ENCODE measurements around the gene MYADML2. TPM values are rescaled to one million over a fixed set of nuclear protein-coding genes. Genes with fewer than 3 reads are reported as not detected.
"Not testable (repeated sequence)": the region's sequence is repeated elsewhere in the genome, so short reads cannot be mapped to it uniquely, and the experiment has no call there.

Gene MYADML2
- total and polyA plus RNA-seq, 9 donors: 11.3 to 24.1 (median 21.5) TPM

DNA sequence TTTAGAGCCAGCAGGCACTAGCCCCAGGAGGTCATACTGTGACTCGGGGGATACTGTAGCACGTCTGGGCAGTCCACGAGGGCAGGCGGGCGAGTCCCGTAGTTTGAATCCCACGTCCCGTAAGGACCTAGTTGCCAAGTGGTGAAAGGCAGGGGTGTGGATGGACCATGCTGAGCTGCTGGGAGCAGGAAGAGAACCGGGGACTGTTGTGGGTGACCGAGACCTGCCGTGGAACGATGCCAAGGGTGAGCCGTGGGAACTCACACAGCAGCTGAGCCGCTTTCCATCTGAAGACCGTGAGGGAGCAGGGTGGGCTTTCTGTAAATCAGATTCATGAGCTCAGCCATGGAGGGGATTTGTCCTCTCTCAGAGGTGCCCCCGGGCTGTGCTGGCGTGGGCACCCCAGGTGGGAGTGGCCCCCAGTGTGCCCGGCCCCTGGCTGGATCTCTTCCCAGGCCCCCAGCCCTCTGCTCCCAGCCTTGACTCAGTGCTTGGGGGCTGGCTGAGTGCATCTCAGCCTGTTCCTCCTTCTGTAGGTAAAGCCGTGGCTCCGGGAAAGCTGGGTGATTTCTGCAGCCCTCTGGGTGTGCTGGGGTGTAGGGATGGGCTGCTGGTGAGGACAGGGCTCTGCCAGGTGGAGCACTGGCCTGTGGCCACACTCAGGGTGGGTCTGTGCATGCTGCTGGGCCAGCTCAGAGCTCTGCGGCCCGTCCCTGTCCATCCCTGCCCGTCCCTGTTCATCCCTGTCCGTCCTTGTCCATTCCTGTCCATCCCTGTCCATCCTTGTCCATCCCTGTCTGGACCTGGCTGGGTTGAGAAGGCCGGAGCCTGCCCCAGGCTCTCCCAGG is 44.0 kb upstream of the MYADML2 start:
- peaks cover 52% of the 10 kb centered on the region for H3K4me1 ChIP-seq (ENCODE audit: control insufficient read depth, insufficient read depth, low read length)
- H3K9me3 ChIP-seq (replicated peaks; ENCODE audit: control insufficient read depth, low read depth, low read length): no peaks in the 10 kb centered on the region
- H3K27me3 ChIP-seq (ENCODE audit: control insufficient read depth, insufficient read depth, low read length): no peaks in the 10 kb centered on the region
- H3K36me3 ChIP-seq (ENCODE audit: control insufficient read depth, insufficient read depth, low read length): peaks cover 43% of the 10 kb centered on the region
- DNase-seq: no peak
- 86% methylated on average over 20 of the region's 25 CpGs for whole genome bisulfite sequencing (ENCODE audit: insufficient coverage)
- H3K27ac ChIP-seq (ENCODE audit: low read length): peak overlapping the region; percentile 88
- no peak overlapping the region for H3K4me3 ChIP-seq (ENCODE audit: low read length)

DNA sequence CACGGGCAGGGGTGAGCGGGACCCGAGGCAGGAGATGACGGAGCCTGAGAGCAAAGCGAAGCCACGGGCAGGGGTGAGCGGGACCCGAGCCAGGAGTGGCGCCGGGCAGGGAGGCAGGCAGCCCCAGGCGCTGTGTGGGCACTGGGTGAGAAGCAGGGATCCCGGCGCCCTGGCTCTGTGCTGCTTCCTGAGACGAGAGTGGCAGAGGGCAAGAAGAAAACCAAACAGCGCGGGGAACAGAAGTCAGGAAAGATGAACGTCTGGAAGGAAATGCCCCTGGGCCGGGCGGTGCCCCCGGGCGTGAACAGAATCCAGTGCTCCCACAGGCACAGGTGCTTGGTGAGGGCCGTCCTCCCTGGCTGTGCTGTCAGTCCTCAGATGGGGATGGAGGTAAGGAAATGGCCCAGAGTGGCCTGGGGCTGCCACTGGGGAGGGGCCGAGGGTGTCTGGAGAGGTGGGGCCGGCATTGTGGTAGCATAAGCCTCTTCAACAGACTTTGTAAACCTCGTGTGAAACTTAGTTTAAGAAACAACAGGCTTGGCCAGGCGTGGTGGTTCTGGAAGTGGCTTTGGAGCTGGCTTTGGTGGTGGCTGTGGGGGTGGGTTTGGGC is 40.2 kb upstream of the MYADML2 start:
- H3K4me3 ChIP-seq (ENCODE audit: low read length): no peak overlapping the region
- H3K27ac ChIP-seq (ENCODE audit: low read length): no peak overlapping the region
- DNase-seq: no peak
- no peaks in the 10 kb centered on the region for H3K27me3 ChIP-seq (ENCODE audit: control insufficient read depth, insufficient read depth, low read length)
- peaks cover 19% of the 10 kb centered on the region for H3K4me1 ChIP-seq (ENCODE audit: control insufficient read depth, insufficient read depth, low read length)
- WGBS (ENCODE audit: insufficient coverage): 92% methylated on average over 25 of the region's 26 CpGs
- peaks cover 59% of the 10 kb centered on the region for H3K36me3 ChIP-seq (ENCODE audit: control insufficient read depth, insufficient read depth, low read length)
- H3K9me3 ChIP-seq (replicated peaks; ENCODE audit: control insufficient read depth, low read depth, low read length): no peaks in the 10 kb centered on the region

DNA sequence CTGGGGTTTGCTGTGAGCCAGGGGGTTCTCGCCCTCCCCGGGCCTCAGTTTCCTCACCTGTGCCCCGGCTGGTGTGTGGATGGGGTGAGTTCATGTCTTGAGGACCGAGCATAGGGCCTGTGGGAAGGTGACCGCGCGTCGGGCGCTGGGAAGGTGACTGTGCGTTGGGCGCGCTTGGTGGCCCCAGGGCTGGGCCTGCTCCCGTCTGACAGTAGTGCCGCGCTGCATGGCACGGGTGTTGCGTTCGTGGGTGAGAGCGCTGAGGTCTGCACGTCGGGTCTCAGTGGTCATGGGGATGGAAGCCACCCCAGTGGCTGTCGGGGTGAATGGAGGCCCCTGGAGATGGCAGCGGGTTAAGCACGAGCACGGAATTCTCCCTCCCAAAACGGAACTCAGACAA is 39.6 kb upstream of the MYADML2 start:
- Histone ChIP-seq H3K27me3 (ENCODE audit: control insufficient read depth, insufficient read depth, low read length) (no peaks in the 10 kb centered on the region), H3K36me3 (ENCODE audit: control insufficient read depth, insufficient read depth, low read length) (peaks cover 59% of the 10 kb centered on the region), H3K4me3 (ENCODE audit: low read length) (no peak overlapping the region), H3K9me3 (replicated peaks; ENCODE audit: control insufficient read depth, low read depth, low read length) (no peaks in the 10 kb centered on the region), H3K27ac (ENCODE audit: low read length) (no peak overlapping the region), H3K4me1 (ENCODE audit: control insufficient read depth, insufficient read depth, low read length) (peaks cover 13% of the 10 kb centered on the region)
- WGBS (ENCODE audit: insufficient coverage): 94% methylated on average over 21 of the region's 26 CpGs
- no peak for DNase-seq

DNA sequence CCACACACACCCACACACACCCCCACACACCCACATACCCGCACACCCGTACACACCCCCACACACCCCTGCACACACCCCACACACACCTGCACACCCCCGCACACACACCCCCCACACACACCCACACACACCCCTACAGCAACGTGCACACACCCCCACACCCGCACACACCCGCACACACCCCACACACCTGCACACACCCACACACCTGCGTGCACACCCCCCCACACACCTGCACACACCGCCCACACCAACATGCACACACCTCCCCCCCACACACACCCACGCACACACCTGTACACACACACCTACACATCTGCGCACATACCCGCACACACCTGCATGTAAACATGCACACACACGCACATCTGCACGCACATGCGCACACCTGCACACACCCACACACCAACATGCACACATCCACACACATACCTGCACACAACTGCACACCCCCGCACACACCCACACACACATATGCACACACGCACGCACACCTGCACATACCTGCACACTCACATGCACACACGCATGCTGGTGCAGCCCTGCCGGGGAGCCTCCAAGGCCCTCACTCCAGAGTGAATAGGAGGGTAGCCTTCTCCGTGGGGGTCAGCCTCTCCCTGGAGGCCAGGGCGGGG is 37.9 kb upstream of the MYADML2 start:
- H3K27ac ChIP-seq (ENCODE audit: low read length): no peak overlapping the region
- WGBS (ENCODE audit: insufficient coverage): 87% methylated on average over 10 of the region's 21 CpGs
- no peaks in the 10 kb centered on the region for H3K4me1 ChIP-seq (ENCODE audit: control insufficient read depth, insufficient read depth, low read length)
- no peaks in the 10 kb centered on the region for H3K27me3 ChIP-seq (ENCODE audit: control insufficient read depth, insufficient read depth, low read length)
- peaks cover 61% of the 10 kb centered on the region for H3K36me3 ChIP-seq (ENCODE audit: control insufficient read depth, insufficient read depth, low read length)
- no peak for DNase-seq
- H3K9me3 ChIP-seq (replicated peaks; ENCODE audit: control insufficient read depth, low read depth, low read length): no peaks in the 10 kb centered on the region
- H3K4me3 ChIP-seq (ENCODE audit: low read length): no peak overlapping the region

DNA sequence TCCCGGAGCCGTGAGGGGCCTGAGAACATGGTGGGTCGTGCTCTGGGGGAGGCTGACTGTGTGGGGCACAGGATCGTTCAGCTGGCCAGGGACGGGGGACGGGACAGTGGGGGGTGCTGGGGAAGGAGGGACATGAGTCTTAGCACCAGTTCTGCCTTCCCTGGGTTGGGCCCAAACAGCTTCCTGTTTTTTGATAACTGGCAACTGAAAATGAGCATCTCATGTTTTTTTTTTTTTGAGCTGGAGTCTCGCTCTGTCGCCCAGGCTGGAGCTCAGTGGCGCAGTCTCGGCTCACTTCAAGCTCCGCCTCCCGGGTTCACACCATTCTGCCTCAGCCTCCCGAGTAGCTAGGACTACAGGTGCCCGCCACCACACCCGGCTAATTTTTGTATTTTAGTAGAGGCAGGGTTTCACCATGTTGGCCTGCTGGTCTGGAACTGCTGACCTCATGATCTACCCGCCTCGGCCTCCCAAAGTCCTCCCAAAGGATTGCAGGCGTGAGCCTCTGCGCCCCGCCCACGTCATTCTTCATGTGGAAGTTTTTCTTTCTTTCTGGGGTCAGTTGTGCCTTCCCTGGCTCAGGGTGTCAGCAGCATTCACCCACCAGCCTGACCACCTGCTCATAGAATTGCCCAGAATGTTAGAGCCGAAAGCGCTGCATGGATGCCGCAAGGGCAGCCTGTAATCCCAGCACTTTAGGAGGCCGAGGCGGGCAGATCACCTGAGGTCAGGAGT is 36.8 kb upstream of the MYADML2 start:
- Histone ChIP-seq H3K4me3 (ENCODE audit: low read length) (no peak overlapping the region), H3K36me3 (ENCODE audit: control insufficient read depth, insufficient read depth, low read length) (peaks cover 65% of the 10 kb centered on the region), H3K27ac (ENCODE audit: low read length) (no peak overlapping the region), H3K27me3 (ENCODE audit: control insufficient read depth, insufficient read depth, low read length) (no peaks in the 10 kb centered on the region), H3K4me1 (ENCODE audit: control insufficient read depth, insufficient read depth, low read length) (peaks cover 3% of the 10 kb centered on the region), H3K9me3 (replicated peaks; ENCODE audit: control insufficient read depth, low read depth, low read length) (no peaks in the 10 kb centered on the region)
- 90% methylated on average over 21 of the region's 26 CpGs for WGBS (ENCODE audit: insufficient coverage)
- DNase-seq: no peak

DNA sequence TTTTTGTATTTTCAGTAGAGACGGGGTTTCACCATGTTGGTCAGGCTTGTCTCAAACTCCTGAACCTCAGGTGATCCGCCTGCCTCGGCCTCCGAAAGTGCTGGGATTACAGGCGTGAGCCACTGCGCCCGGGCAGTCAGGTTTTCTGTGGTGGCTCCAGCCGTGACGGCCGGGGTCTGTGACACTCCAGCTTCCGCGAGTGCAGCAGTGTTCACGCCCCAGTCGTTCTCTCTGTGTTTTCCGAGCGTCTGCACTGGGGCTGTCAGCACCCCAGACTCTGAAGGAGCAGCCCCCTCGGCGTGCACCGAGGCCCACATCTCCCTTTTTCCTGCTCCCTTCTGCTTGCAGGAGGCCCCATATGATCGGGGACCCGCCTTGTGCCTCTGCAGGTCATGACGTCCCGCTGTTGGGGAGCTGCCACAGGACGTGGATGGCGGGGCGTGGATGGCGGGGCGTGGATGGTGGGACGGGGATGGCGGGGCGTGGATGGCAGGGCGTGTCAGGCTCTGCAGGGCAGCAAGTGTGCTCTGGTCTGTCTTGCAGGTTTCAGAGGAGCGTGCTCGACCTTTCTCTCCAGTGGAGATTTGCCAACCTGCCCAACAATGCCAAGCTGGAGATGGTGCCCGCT is 36.1 kb upstream of the MYADML2 start:
- Histone ChIP-seq H3K4me3 (ENCODE audit: low read length) (no peak overlapping the region), H3K9me3 (replicated peaks; ENCODE audit: control insufficient read depth, low read depth, low read length) (no peaks in the 10 kb centered on the region), H3K36me3 (ENCODE audit: control insufficient read depth, insufficient read depth, low read length) (peaks cover 61% of the 10 kb centered on the region), H3K27ac (ENCODE audit: low read length) (no peak overlapping the region), H3K4me1 (ENCODE audit: control insufficient read depth, insufficient read depth, low read length) (peaks cover 9% of the 10 kb centered on the region), H3K27me3 (ENCODE audit: control insufficient read depth, insufficient read depth, low read length) (no peaks in the 10 kb centered on the region)
- no peak for DNase-seq
- 92% methylated on average over 34 of the region's 35 CpGs for WGBS (ENCODE audit: insufficient coverage)

DNA sequence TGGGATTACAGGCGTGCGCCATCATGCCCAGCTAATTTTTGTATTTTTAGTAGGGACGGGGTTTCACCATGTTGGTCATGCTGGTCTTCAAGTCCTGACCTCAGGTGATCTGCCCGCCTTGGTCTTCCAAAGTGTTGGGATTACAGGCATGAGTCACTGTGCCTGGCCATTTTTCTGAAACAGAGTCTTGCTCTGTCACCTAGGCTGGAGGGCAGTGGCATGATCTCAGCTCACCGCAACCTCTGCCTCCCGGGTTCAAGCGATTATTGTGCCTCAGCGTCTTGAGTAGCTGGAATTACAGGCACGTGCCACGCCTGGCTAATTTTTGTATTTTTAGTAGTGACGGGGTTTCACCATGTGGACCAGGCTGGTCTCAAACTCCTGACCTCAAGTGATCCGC is 34.5 kb upstream of the MYADML2 start:
- 99% methylated on average over 10 of the region's 12 CpGs for WGBS (ENCODE audit: insufficient coverage)
- H3K9me3 ChIP-seq (replicated peaks; ENCODE audit: control insufficient read depth, low read depth, low read length); H3K4me3 ChIP-seq (ENCODE audit: low read length); DNase-seq; H3K27ac ChIP-seq (ENCODE audit: low read length); H3K27me3 ChIP-seq (ENCODE audit: control insufficient read depth, insufficient read depth, low read length): not testable (repeated sequence)
- Histone ChIP-seq H3K36me3 (ENCODE audit: control insufficient read depth, insufficient read depth, low read length) (peaks cover 51% of the 10 kb centered on the region), H3K4me1 (ENCODE audit: control insufficient read depth, insufficient read depth, low read length) (peaks cover 14% of the 10 kb centered on the region)

DNA sequence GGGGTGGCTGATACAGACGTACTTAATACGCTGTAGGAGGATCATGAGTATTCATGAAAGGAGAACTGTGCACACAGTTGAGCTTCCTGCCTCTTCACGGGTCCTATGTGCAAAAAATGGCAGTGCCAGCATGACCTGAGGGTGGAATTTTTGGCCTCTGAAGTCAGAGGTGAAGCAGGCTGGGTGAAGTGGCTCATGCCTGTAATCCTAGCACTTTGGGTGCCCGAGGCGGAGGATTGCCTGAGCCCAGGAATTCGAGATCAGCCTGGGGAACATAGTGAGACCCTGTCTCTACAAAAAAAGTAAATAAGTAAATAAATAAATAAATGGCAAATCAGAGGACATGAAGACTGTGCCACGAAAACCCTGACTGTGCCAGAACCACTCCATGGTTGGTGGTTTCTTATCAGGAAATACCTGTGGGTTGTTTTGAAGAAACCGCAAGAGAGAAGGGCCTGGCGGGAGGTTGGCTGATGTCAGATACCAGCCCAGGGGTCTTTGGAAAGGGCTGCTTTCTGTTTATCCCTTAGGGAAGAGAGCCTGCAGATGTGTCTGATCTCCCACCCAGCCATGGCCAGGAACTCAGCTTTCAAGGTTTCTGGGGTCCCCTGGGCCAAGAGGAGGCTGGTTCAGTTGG is 33.8 kb upstream of the MYADML2 start:
- WGBS (ENCODE audit: insufficient coverage): 95% methylated on average over 7 of the region's 9 CpGs
- no peak overlapping the region for H3K4me3 ChIP-seq (ENCODE audit: low read length)
- H3K27ac ChIP-seq (ENCODE audit: low read length): no peak overlapping the region
- peaks cover 19% of the 10 kb centered on the region for H3K4me1 ChIP-seq (ENCODE audit: control insufficient read depth, insufficient read depth, low read length)
- H3K36me3 ChIP-seq (ENCODE audit: control insufficient read depth, insufficient read depth, low read length): peaks cover 44% of the 10 kb centered on the region
- peaks cover 4% of the 10 kb centered on the region for H3K27me3 ChIP-seq (ENCODE audit: control insufficient read depth, insufficient read depth, low read length)
- no peak for DNase-seq
- no peaks in the 10 kb centered on the region for H3K9me3 ChIP-seq (replicated peaks; ENCODE audit: control insufficient read depth, low read depth, low read length)

DNA sequence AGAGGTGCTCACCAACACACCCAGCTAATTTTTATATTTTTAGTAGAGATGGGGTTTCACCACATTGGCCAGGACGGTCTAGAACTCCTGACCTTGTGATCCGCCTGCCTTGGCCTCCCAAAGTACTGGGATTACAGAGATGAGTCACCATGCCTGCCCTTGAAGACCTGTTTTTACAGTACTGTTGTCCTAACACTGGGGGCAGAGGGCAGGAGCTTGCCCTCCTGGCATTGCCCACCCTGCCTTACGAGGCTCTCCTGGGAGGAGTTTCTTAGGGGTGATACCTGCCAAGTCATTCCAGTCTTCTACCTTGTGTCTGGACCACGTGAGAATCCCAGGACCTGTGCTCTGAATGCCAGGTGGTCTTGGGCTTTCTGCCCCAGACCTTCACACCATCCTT is 33.1 kb upstream of the MYADML2 start:
- H3K27ac ChIP-seq (ENCODE audit: low read length): no peak overlapping the region
- 80% methylated on average over 2 of the region's 4 CpGs for WGBS (ENCODE audit: insufficient coverage)
- DNase-seq: no peak

More for the DNA sequence above, 33.1 kb upstream of the MYADML2 start:
- Histone ChIP-seq H3K4me1 (ENCODE audit: control insufficient read depth, insufficient read depth, low read length) (peaks cover 19% of the 10 kb centered on the region), H3K4me3 (ENCODE audit: low read length) (no peak overlapping the region), H3K9me3 (replicated peaks; ENCODE audit: control insufficient read depth, low read depth, low read length) (no peaks in the 10 kb centered on the region), H3K27me3 (ENCODE audit: control insufficient read depth, insufficient read depth, low read length) (peaks cover 4% of the 10 kb centered on the region), H3K36me3 (ENCODE audit: control insufficient read depth, insufficient read depth, low read length) (peaks cover 37% of the 10 kb centered on the region)

All from muscle of leg (tissue), 11 donors.